ENCODE data around the gene KIAA2012.

KIAA2012 gene

DNA sequence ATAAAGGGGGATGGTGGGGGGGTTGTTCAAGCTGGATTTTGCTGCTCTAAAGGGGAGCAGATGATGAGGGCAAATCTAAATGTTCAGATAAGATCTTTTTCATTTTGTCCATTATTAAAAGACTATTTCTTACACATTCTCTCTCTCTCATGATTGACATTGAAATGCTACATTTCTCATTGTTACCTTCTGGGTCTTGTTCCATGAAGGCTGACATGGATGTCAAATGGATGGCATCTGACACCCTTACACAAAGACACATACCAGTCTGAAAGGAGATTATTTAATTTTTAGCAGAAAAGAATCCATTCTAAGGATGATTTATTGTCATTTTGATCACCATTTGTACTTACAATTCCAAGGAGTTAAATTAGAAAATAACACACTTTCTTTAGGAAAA lies 28.3 kb upstream of the KIAA2012 start:
- DNase-seq = no peak

DNA sequence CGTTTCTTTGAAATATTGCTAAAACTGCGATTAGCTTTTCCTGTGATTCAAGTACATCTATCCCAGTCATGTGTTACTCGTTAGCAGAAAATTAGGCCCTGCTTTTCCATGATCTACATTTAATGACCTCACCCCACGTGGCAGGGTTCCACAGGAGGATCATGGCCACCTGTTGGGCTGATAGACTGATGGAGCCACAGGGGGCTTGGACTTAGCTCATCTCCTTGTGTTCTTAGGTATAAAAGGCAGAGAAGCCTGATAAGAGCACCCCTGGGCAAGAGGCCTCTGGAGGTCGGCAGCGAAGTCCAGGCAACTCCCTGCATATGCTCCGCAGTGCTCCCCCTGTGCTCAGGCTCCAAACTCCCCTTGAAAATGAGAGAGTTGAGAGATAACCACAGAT lies 26.5 kb upstream of the KIAA2012 start:
- peak; percentile 7 for DNase-seq

- DNase-seq = no peak
Observed at GRCh38 chr2:202049092-202049728, 23.8 kb upstream of the KIAA2012 start.

GRCh38 chr2:202049840-202050239 lies 23.2 kb upstream of the KIAA2012 start:
- DNase-seq = no peak

- no peak for DNase-seq
Observed at GRCh38 chr2:202050652-202051051, 22.4 kb upstream of the KIAA2012 start.

GRCh38 chr2:202051499-202052161 lies 21.4 kb upstream of the KIAA2012 start:
- peak; percentile 48 for DNase-seq

- no peak for DNase-seq
Observed at GRCh38 chr2:202052235-202052634, 20.8 kb upstream of the KIAA2012 start.

- DNase-seq = peak; percentile 30
Observed at GRCh38 chr2:202054679-202055078, 18.4 kb upstream of the KIAA2012 start.

DNA sequence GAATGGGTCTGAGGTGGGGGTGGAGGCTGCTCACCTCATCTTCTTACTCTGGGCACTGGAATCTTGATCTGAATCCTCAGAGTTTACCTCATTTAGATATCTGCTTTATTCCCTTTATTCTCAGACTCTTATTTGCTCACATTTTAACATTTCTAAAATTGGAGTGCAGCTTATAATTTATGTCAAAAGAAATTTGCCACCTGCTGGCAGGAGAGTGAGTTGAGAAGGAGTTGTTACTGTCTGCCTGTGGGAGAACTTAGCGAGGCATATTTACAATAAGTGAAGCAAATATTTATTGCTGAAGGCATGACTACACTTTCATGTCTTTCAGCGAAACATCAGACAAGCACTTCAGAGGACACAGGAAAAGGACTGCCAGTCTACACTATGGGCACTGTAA lies 16.4 kb upstream of the KIAA2012 start:
- peak; percentile 34 for DNase-seq

DNA sequence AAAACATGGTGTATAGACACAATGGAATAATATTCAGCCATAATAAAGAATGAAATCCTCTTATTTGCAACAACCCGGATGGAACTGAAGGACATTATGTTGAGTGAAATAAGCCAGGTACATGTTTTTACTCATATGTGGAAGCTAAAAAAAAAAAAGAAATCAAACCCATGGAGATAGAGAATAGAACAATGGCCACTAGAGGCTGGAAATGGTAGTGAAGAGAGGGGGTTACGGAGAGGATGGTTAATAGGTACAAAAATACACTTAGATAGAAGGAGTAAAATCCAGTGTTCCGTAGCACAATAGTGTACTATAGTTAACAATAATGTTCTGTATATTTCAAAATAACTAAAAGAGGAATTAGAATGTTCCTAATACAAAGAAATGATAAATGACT lies 12.8 kb upstream of the KIAA2012 start:
- DNase-seq = no peak

- DNase-seq = no peak
Observed at GRCh38 chr2:202061695-202062094, 11.4 kb upstream of the KIAA2012 start.

GRCh38 chr2:202064171-202064880 lies 8.7 kb upstream of the KIAA2012 start:
- DNase-seq = peak; percentile 59

DNA sequence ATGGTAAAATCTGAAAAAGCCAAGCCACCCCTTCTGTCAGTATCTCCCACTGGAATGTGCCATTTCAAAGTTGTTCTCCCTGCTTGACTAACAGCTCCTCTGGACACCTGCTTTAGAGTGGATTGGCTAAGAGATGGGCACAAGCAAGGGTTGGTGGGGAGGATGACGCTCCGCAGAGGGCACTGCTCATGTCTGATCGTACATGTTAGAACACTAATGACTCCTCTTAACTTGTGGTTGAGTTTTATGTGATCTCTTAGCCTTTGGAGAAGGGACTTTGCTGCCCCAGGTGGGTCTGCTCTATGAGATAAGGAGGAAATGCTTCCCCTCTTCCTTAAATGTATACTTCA lies 8.2 kb upstream of the KIAA2012 start:
- DNase-seq = no peak

DNA sequence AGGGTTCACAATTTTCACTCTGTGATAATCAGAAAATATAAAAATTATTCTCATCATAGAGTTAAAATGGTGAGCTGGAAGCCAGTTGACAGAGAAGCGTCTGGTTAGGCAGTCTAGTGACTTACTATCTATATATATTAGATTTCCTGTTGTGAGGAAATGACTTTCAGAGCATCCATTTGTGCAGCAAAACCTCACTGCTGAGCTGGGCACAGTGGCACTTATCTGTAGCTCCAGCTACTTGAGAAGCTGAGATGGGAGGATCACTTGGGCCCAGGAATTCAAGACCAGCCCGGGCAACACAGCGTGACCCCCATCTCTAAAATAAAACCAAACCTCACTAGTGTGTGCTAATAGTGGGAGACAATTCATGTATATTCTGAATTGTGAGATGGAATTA lies 7.2 kb upstream of the KIAA2012 start:
- no peak for DNase-seq

DNA sequence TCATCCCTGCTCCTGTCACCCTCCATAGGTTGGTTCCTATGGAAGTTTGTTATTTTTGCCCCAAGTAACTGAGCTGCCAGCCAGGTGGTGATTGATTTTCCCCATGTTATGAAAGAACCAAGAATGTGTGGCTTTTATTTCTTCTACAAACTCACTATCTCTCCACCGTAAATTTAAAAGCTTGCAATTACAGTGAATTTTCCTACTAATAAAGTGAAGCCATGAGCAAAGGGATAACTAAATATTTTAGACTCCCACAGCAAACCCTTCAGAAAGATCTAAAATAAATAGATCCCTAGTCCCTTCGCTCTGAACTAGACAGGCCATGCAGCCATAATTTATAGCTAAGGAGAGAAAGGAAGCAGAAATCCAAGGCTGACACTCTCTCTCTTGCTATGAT lies 6.2 kb upstream of the KIAA2012 start:
- DNase-seq = no peak

- no peak for DNase-seq
Observed at GRCh38 chr2:202067589-202067988, 5.5 kb upstream of the KIAA2012 start.

GRCh38 chr2:202069170-202070067 lies 3.6 kb upstream of the KIAA2012 start:
- DNase-seq = no peak

DNA sequence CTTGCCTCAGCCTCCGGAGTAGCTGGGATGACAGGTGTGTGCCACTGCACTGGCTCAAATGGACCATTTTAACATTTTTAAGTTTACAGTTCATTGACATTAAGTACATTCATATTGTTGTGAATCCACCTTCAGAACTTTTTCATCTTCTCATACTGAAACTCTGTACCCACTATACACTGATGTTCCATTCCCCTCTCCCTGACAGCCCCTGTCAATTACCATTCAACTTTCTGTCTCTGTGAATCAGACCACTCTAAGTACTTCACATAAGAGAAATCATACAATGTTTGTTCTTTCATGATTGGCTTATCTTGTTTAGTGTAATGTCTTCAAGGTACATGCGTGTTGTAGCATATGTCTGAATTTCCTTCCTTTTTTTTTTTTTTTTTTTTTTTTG lies 1.9 kb upstream of the KIAA2012 start:
- DNase-seq = no peak

DNA sequence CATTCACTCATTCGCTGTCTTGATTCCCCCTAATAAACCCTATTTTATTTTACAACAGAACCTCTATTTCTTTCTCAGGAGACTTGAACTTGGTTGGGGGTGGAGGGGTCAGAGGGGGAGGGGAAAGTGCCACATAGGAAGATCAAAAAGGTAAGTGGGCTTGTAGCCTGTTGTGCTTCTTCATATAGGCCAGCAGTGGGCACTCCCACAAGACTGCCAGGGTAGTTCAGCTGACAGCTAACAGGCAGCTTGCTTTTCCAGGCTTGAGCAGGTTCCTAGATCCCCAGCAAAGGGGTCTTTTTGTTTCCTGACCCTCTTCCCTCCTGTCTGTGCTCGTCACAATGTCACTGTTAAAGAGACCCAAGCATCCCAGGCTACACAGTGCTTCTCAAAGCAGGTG lies 829 bp upstream of the KIAA2012 start:
- peak; percentile 17 for DNase-seq

DNA sequence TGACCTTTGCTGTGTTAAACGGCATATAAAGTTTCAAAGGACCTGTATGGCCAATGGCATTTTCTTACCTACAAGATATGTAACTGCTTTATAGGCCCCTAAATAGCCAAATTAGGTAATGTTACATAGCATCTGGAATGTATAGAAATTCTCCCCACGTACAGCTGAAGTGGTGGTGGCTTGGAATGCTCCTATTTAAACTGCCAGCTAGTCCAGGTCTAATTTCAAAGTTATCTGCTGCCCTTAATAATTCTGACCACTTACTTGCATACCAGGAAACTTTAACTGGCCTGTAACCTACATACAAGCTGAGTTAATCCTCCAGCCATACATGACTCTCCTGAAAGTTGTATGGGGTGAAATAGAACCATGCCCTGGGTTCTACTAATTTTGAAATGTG lies 1.3 kb downstream of the KIAA2012 start:
- DNase-seq = no peak

DNA sequence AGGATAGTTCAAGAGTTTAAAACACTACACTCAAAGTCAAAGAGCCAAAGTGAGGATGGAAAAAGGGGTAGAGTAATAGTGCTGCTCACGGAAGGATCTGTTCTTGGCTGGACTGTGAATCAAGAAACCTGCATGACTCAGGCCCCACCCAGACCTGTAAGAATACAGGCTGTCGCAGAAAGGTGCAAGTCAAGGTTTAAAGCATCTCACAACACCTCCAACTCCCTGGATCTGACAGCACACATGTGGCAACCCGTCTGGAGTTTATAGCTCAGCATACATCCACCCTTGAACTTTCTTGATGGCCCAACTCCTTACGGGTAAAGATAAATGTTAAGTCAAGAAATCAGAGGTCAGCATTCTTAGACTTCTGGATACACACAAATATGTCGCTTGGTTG lies 6.3 kb downstream of the KIAA2012 start:
- DNase-seq = no peak

DNA sequence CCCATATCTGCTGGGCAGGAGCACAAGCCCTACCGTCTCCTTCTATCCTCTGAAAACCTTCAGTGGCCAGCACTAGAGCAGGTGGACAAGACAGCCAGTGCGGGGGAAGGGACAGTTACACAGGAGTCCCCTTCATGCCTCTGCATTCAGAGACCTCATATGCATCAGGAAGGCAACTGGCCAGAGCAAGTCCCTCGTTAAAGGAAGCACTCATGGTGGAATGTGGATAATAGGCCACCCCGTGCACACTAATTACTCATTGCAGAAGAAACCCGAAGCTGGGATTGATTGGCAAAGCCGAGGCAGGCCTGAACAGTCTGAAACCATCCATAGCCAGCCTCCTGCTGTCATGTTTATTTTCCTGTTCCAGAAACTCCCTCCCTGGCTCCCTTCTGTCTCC lies 11.2 kb downstream of the KIAA2012 start:
- DNase-seq = peak; percentile 90

DNA sequence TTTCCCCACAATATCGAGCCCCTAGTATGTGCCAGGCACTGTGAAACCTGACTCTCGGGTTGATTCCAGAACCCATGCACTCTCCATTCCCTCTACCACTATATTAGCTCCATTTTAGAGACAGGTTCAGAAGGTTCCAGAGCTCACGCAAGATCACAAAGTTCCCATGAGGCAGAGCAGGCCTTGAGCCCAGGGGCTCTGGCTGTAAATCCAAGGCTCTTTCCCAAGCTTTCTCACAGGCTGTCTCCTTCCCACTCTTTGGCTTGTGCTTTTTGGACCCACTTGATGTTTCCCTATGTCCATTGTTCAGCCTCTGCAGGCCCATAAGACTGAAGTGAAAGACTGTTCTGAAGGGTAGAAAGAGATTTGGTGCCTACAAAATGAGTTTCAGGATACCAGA lies 15.7 kb downstream of the KIAA2012 start:
- DNase-seq = no peak

Data from NCI-H69 (cell line).